K562 (cell line): ENCODE results near the gene SIRT7. TPM values are rescaled to one million over a fixed set of nuclear protein-coding genes. Genes with fewer than 3 reads are reported as not detected.
A peak's percentile ranks its signal among the peaks of the same experiment; 100 is the strongest.

Source experiments
- ASH1L ChIP-seq: fragments of 450-650 bp; IDR thresholded peaks from 2 replicates; pipeline ENCODE4 v1.6.1; 2018; ENCODE audit warnings: borderline replicate concordance, mild to moderate bottlenecking, low read depth; ENCODE audit not compliant: partially characterized antibody
- CREM ChIP-seq: IDR thresholded peaks from 2 replicates; pipeline ENCODE4 v1.6.1; 2014; ENCODE audit warnings: antibody characterized with exemption, low read depth
- DIDO1 ChIP-seq: fragments of 450-650 bp; IDR thresholded peaks from 2 replicates; pipeline ENCODE4 v1.6.1; 2016; ENCODE audit warnings: low read depth, missing biosample characterization, missing genetic modification characterization
- DNMT1 ChIP-seq: fragments of 450-650 bp; IDR thresholded peaks from 2 replicates; pipeline ENCODE4 v1.6.1; 2016; ENCODE audit warnings: antibody characterized with exemption, mild to moderate bottlenecking
- E2F3 ChIP-seq: fragments of 250-450 bp; sonication (Bioruptor Pico); IDR thresholded peaks from 2 replicates; pipeline ENCODE4 v1.4.0; 2020; ENCODE audit warnings: mild to moderate bottlenecking
- HDAC2 ChIP-seq: fragments of 450-650 bp; IDR thresholded peaks from 2 replicates; pipeline ENCODE4 v1.6.1; 2016; ENCODE audit warnings: mild to moderate bottlenecking
- KLF10 ChIP-seq: fragments of 250-450 bp; sonication (Bioruptor Pico); IDR thresholded peaks from 2 replicates; pipeline ENCODE4 v1.6.1; 2021; ENCODE audit warnings: matching md5 sums
- MTF1 ChIP-seq: fragments of 250-450 bp; sonication (Bioruptor Pico); IDR thresholded peaks from 2 replicates; pipeline ENCODE4 v1.9.0; 2021; ENCODE audit warnings: moderate library complexity, mild to moderate bottlenecking, inconsistent platforms, borderline replicate concordance
- MYBL2 ChIP-seq, 2 experiments: fragments of 450-650 bp in 1 of 2; sonication (generic) in 1 of 2; formaldehyde crosslinking in 1 of 2; IDR thresholded peaks; 2 replicates each; pipeline versions ENCODE4 v1.6.1 to v1.8.1; 2017 to 2022; ENCODE audit warnings: borderline replicate concordance in 1 of 2, inconsistent platforms in 1 of 2, low read depth in 1 of 2, mild to moderate bottlenecking in 1 of 2, missing genetic modification reagents in 1 of 2, moderate library complexity in 1 of 2
- NEUROD1 ChIP-seq: fragments of 150-350 bp; IDR thresholded peaks from 2 replicates; pipeline ENCODE4 v1.6.1; 2014; ENCODE audit warnings: borderline replicate concordance, low read length, low read depth; ENCODE audit not compliant: partially characterized antibody
- NFXL1 ChIP-seq: fragments of 450-650 bp; formaldehyde crosslinking; IDR thresholded peaks from 2 replicates; pipeline ENCODE4 v1.4.0; 2021; ENCODE audit warnings: mild to moderate bottlenecking
- NR2C2 ChIP-seq, 2 experiments: fragments of 200-800 bp in 1 of 2; sonication (Bioruptor generic) in 1 of 2; sonication (generic) in 1 of 2; formaldehyde crosslinking in 1 of 2; IDR thresholded peaks; 2 replicates each; pipeline versions ENCODE4 v1.6.1 to v1.8.0; 2016 to 2022; ENCODE audit warnings: mild to moderate bottlenecking in 1 of 2, missing compliant biosample characterization in 1 of 2, missing genetic modification characterization in 1 of 2, missing genetic modification reagents in 1 of 2
- NR2F6 ChIP-seq: fragments of 450-650 bp; formaldehyde crosslinking; IDR thresholded peaks from 2 replicates; pipeline ENCODE4 v1.4.0; 2020; ENCODE audit warnings: mild to moderate bottlenecking
- PHB2 ChIP-seq: fragments of 450-650 bp; IDR thresholded peaks from 2 replicates; pipeline ENCODE4 v1.6.1; 2017; ENCODE audit warnings: low read depth
- PHF8 ChIP-seq: fragments of 200-600 bp; sonication (generic); IDR thresholded peaks from 2 replicates; pipeline ENCODE4 v1.6.1; 2012; ENCODE audit warnings: mixed run types, mild to moderate bottlenecking, inconsistent platforms, low read length, moderate library complexity, borderline replicate concordance
- POLR2B ChIP-seq: fragments of 450-650 bp; IDR thresholded peaks from 2 replicates; pipeline ENCODE4 v1.6.1; 2018; ENCODE audit warnings: low read depth; ENCODE audit not compliant: partially characterized antibody
- RBBP5 ChIP-seq: fragments of 200-600 bp; sonication (generic); IDR thresholded peaks from 2 replicates; pipeline ENCODE4 v1.6.1; 2012; ENCODE audit warnings: borderline replicate concordance, mild to moderate bottlenecking, low read length, control low read depth, inconsistent platforms; ENCODE audit not compliant: insufficient read depth, poor library complexity, severe bottlenecking
- SIN3B ChIP-seq: fragments of 450-650 bp; IDR thresholded peaks from 2 replicates; pipeline ENCODE4 v1.6.1; 2017; ENCODE audit warnings: low read depth, mild to moderate bottlenecking, moderate library complexity
- SRSF1 ChIP-seq: fragments of 200-400 bp; formaldehyde crosslinking; IDR thresholded peaks from 2 replicates; pipeline ENCODE4 v1.6.1; 2017; ENCODE audit warnings: mild to moderate bottlenecking, low read depth, low read length, moderate library complexity
- TCF7L2 ChIP-seq: fragments of 150-350 bp; IDR thresholded peaks from 2 replicates; pipeline ENCODE4 v1.6.1; 2016; ENCODE audit warnings: low read depth, mild to moderate bottlenecking, low read length, moderate library complexity
- TSC22D4 ChIP-seq: fragments of 450-650 bp; IDR thresholded peaks from 2 replicates; pipeline ENCODE4 v1.6.1; 2016; ENCODE audit warnings: missing genetic modification characterization, missing biosample characterization, control low read depth
- ZBTB7A ChIP-seq: IDR thresholded peaks from 2 replicates; pipeline ENCODE4 v1.6.1; 2011; ENCODE audit warnings: low read depth, mild to moderate bottlenecking, low read length, moderate library complexity, borderline replicate concordance; ENCODE audit not compliant: control insufficient read depth
- ZNF263 ChIP-seq: sonication (generic); formaldehyde crosslinking; IDR thresholded peaks from 2 replicates; pipeline ENCODE4 v1.8.0; 2022; ENCODE audit warnings: mild to moderate bottlenecking, missing genetic modification reagents, borderline replicate concordance
- ZNF584 ChIP-seq: fragments of 200-800 bp; sonication (Bioruptor generic); IDR thresholded peaks from 2 replicates; pipeline ENCODE4 v1.6.1; 2016; ENCODE audit warnings: low read depth, mild to moderate bottlenecking, missing genetic modification characterization, missing compliant biosample characterization
- polyA plus RNA-seq, 8 experiments: library from polyadenylated mRNA; depleted of rRNA in 4 of 8; stranded (reverse) in 5 of 8; unstranded in 3 of 8; fragments of >200 nt; fragmentation: Nextera tagmentation in 2 of 8; fragmentation: Illumina TruSeq in 1 of 8; extraction: Ambion mirVana in 2 of 8; extraction: Trizol in 1 of 8; gene quantifications; 2 replicates each; pipeline versions ENCODE4 v1.2.1 to v1.2.3, GENCODE V29; 2011 to 2014; ENCODE audit warnings: inconsistent platforms in 1 of 8, missing spikeins in 1 of 8
- total RNA-seq, 7 experiments: library from RNA; depleted of rRNA in 6 of 7; stranded (reverse); fragments of >200 nt in 6 of 7; fragmentation: Illumina TruSeq in 2 of 7; extraction: Trizol in 2 of 7; gene quantifications; 2 replicates each; pipeline versions ENCODE4 v1.2.1 to v1.2.3, GENCODE V29; 2011 to 2021; ENCODE audit warnings: low replicate concordance in 1 of 7
- TF ChIP-seq, protein P1 (sequence below), 2 experiments: fragments of 450-650 bp; IDR thresholded peaks; 2 replicates each; pipeline ENCODE4 v1.6.1; 2016
- TF ChIP-seq, protein P2 (sequence below): sonication (generic); IDR thresholded peaks from 2 replicates; pipeline ENCODE4 v1.6.1; 2016
- TF ChIP-seq, protein P3 (sequence below): fragments of 450-650 bp; IDR thresholded peaks from 2 replicates; pipeline ENCODE4 v1.6.1; 2016; ENCODE audit warnings: antibody characterized with exemption

SIRT7 gene
- total and polyA plus RNA-seq, 9 of the 15 experiments (the other 6 are each of a cell fraction or from before 2014, with no cell fraction given) = 1.6 to 54.8 (median 20.3) TPM

- TF ChIP-seq KLF10 (CRISPR knock-in tag) = no peak
- TF ChIP-seq ASH1L = no peak
- no peak for TF ChIP-seq NEUROD1
- TF ChIP-seq ZBTB7A = peak; percentile 14; the same call in 1 of the 2 replicates
- no peak for TF ChIP-seq MTF1 (CRISPR knock-in tag)
- TF ChIP-seq, protein P1, sequence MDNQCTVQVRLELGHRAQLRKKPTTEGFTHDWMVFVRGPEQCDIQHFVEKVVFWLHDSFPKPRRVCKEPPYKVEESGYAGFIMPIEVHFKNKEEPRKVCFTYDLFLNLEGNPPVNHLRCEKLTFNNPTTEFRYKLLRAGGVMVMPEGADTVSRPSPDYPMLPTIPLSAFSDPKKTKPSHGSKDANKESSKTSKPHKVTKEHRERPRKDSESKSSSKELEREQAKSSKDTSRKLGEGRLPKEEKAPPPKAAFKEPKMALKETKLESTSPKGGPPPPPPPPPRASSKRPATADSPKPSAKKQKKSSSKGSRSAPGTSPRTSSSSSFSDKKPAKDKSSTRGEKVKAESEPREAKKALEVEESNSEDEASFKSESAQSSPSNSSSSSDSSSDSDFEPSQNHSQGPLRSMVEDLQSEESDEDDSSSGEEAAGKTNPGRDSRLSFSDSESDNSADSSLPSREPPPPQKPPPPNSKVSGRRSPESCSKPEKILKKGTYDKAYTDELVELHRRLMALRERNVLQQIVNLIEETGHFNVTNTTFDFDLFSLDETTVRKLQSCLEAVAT (IDR thresholded peaks at IDR 0.05) = no peak
- TF ChIP-seq DIDO1 (tag) = no peak
- no peak for TF ChIP-seq NR2F6
- TF ChIP-seq PHB2 = no peak
- TF ChIP-seq SIN3B = peak; percentile 40; the same call in 1 of the 2 replicates
- peak; percentile 74 for TF ChIP-seq RBBP5
- TF ChIP-seq TCF7L2 = no peak
- no peak for TF ChIP-seq ZNF584 (CRISPR knock-in tag)
- TF ChIP-seq POLR2B = no peak
- no peak for TF ChIP-seq NR2C2 (CRISPR knock-in tag; IDR thresholded peaks at IDR 0.05)
- TF ChIP-seq NR2C2 (tag; IDR thresholded peaks at IDR 0.05) = peak; percentile 87
- TF ChIP-seq NFXL1 (CRISPR knock-in tag) = no peak
- TF ChIP-seq, protein P2, sequence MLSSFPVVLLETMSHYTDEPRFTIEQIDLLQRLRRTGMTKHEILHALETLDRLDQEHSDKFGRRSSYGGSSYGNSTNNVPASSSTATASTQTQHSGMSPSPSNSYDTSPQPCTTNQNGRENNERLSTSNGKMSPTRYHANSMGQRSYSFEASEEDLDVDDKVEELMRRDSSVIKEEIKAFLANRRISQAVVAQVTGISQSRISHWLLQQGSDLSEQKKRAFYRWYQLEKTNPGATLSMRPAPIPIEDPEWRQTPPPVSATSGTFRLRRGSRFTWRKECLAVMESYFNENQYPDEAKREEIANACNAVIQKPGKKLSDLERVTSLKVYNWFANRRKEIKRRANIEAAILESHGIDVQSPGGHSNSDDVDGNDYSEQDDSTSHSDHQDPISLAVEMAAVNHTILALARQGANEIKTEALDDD = no peak
- TF ChIP-seq E2F3 (CRISPR knock-in tag) = no peak
- no peak for TF ChIP-seq MYBL2 (IDR thresholded peaks at IDR 0.05; ENCODE audit: low read depth)
- no peak for TF ChIP-seq MYBL2 (CRISPR knock-in tag; IDR thresholded peaks at IDR 0.05; ENCODE audit: borderline replicate concordance)
- TF ChIP-seq CREM = no peak
- TF ChIP-seq ZNF263 (CRISPR knock-in tag) = no peak
- TF ChIP-seq HDAC2 = 0 out of 2 replicates have a peak, but pooled peaks have one; percentile 0
- TF ChIP-seq SRSF1 = no peak
- TF ChIP-seq, protein P3, sequence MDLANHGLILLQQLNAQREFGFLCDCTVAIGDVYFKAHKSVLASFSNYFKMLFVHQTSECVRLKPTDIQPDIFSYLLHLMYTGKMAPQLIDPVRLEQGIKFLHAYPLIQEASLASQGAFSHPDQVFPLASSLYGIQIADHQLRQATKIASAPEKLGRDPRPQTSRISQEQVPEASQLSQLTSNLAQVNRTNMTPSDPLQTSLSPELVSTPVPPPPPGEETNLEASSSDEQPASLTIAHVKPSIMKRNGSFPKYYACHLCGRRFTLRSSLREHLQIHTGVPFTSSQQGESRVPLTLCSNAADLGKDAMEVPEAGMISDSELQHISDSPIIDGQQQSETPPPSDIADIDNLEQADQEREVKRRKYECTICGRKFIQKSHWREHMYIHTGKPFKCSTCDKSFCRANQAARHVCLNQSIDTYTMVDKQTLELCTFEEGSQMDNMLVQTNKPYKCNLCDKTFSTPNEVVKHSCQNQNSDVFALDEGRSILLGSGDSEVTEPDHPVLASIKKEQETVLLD = no peak
- no peak for TF ChIP-seq TSC22D4
- TF ChIP-seq PHF8 = no peak
- TF ChIP-seq DNMT1 = no peak
Measured at GRCh38 chr17:81910840-81911276, 7.1 kb downstream of the SIRT7 start (continued).
